WTC11 (cell line): ENCODE measurements around the gene ZNHIT1. TPM values are rescaled to one million over a fixed set of nuclear protein-coding genes. Genes with fewer than 3 reads are reported as not detected.
A peak's percentile ranks its signal among the peaks of the same experiment; 100 is the strongest.

ENCODE experiments used
- ATAC-seq: fragments of 200-7000 bp; cut with Tn5 transposase; 2 replicates; pipeline ENCODE4 v1.10.0; 2021; ENCODE audit warnings: mild to moderate bottlenecking, moderate library complexity
- CTCF ChIA-PET: fragments of 300-600 bp; sonication (Branson Sonifier 250); formaldehyde crosslinking; loops from one replicate; lab custom pipeline; 2021; ENCODE audit warnings: antibody characterized with exemption; lab: Charles Lee
- POLR2A ChIA-PET: fragments of 350-600 bp; sonication (Branson Sonifier 250); formaldehyde crosslinking; loops from one replicate; lab custom pipeline; 2021; ENCODE audit warnings: antibody characterized with exemption; lab: Charles Lee
- DNase-seq: peaks from one replicate; pipeline ENCODE4 v3.0.0; 2021; ENCODE audit warnings: low spot score
- H3K27ac Mint-ChIP-seq: 2 replicates; pipeline ENCODE4 v1.8.0; 2021; ENCODE audit warnings: mixed read lengths
- H3K27me3 Mint-ChIP-seq: 2 replicates; pipeline ENCODE4 v1.8.0; 2021; ENCODE audit warnings: low read depth, mild to moderate bottlenecking, moderate library complexity, mixed read lengths
- H3K36me3 Mint-ChIP-seq: 2 replicates; pipeline ENCODE4 v1.8.0; 2021; ENCODE audit warnings: mixed read lengths
- H3K4me1 Mint-ChIP-seq: 2 replicates; pipeline ENCODE4 v1.8.0; 2022; ENCODE audit warnings: mixed read lengths
- H3K4me3 Mint-ChIP-seq: 2 replicates; pipeline ENCODE4 v1.8.0; 2021; ENCODE audit warnings: mild to moderate bottlenecking, moderate library complexity, mixed read lengths
- H3K9me3 Mint-ChIP-seq: 2 replicates; pipeline ENCODE4 v1.8.0; 2021; ENCODE audit warnings: mixed read lengths
- CBFB ChIP-seq: sonication (generic); formaldehyde crosslinking; IDR thresholded peaks from 2 replicates; pipeline ENCODE4 v1.8.1; 2022; ENCODE audit warnings: mild to moderate bottlenecking, low read depth, missing genetic modification reagents
- CDX4 ChIP-seq: fragments of 250-450 bp; sonication (Bioruptor Pico); IDR thresholded peaks from 2 replicates; pipeline ENCODE4 v1.9.0; 2021; ENCODE audit warnings: moderate library complexity, mild to moderate bottlenecking, inconsistent platforms, borderline replicate concordance
- CTCF ChIP-seq: fragments of 200-600 bp; IDR thresholded peaks from 2 replicates; pipeline ENCODE4 v1.8.0; 2022; ENCODE audit warnings: antibody characterized with exemption
- E2F5 ChIP-seq: sonication (generic); formaldehyde crosslinking; IDR thresholded peaks from 2 replicates; pipeline ENCODE4 v1.8.1; 2022; ENCODE audit warnings: mild to moderate bottlenecking, moderate library complexity, missing genetic modification reagents
- FOXP4 ChIP-seq: sonication (generic); formaldehyde crosslinking; IDR thresholded peaks from 2 replicates; pipeline ENCODE4 v1.8.0; 2022; ENCODE audit warnings: mild to moderate bottlenecking, missing genetic modification reagents
- HMGXB4 ChIP-seq: sonication (generic); formaldehyde crosslinking; IDR thresholded peaks from 2 replicates; pipeline ENCODE4 v1.8.1; 2023; ENCODE audit warnings: mild to moderate bottlenecking, moderate library complexity, missing genetic modification reagents
- IRF1 ChIP-seq: sonication (generic); formaldehyde crosslinking; IDR thresholded peaks from 2 replicates; pipeline ENCODE4 v1.8.0; 2023; ENCODE audit warnings: missing genetic modification reagents
- IRF2 ChIP-seq: sonication (generic); formaldehyde crosslinking; IDR thresholded peaks from 2 replicates; pipeline ENCODE4 v1.8.0; 2022; ENCODE audit warnings: low read depth, missing genetic modification reagents, borderline replicate concordance
- JUN ChIP-seq: sonication (generic); formaldehyde crosslinking; IDR thresholded peaks from 2 replicates; pipeline ENCODE4 v1.8.0; 2023; ENCODE audit warnings: mild to moderate bottlenecking, missing genetic modification reagents
- MLX ChIP-seq: sonication (generic); formaldehyde crosslinking; IDR thresholded peaks from 2 replicates; pipeline ENCODE4 v1.8.1; 2023; ENCODE audit warnings: mild to moderate bottlenecking, missing genetic modification reagents, moderate library complexity
- PRDM15 ChIP-seq: sonication (generic); formaldehyde crosslinking; IDR thresholded peaks from 2 replicates; pipeline ENCODE4 v1.8.0; 2022; ENCODE audit warnings: missing genetic modification reagents
- PREB ChIP-seq: sonication (generic); formaldehyde crosslinking; IDR thresholded peaks from 2 replicates; pipeline ENCODE4 v1.8.1; 2022; ENCODE audit warnings: mild to moderate bottlenecking, missing genetic modification reagents, moderate library complexity, borderline replicate concordance
- TEAD1 ChIP-seq: sonication (generic); formaldehyde crosslinking; IDR thresholded peaks from 2 replicates; pipeline ENCODE4 v1.8.0; 2022; ENCODE audit warnings: mild to moderate bottlenecking, missing genetic modification reagents
- ZNF317 ChIP-seq: sonication (generic); formaldehyde crosslinking; IDR thresholded peaks from 2 replicates; pipeline ENCODE4 v1.8.1; 2023; ENCODE audit warnings: low read depth, mild to moderate bottlenecking, moderate library complexity, missing genetic modification reagents, borderline replicate concordance
- ZNF416 ChIP-seq: fragments of 250-450 bp; sonication (Bioruptor Pico); IDR thresholded peaks from 2 replicates; pipeline ENCODE4 v1.9.0; 2021; ENCODE audit warnings: mild to moderate bottlenecking, inconsistent platforms
- ZNF423 ChIP-seq: fragments of 250-450 bp; sonication (Bioruptor Pico); IDR thresholded peaks from 2 replicates; pipeline ENCODE4 v2.1.2; 2022; ENCODE audit warnings: mild to moderate bottlenecking, moderate library complexity
- total RNA-seq: library from RNA; stranded (reverse); gene quantifications from 3 replicates; pipeline ENCODE4 v1.2.3, GENCODE V29; 2021

Gene ZNHIT1
- total RNA-seq, 1 experiment from 2014 or later, result 63.9 TPM

- TF ChIP-seq PRDM15 (CRISPR knock-in tag) (peak; percentile 45), HMGXB4 (CRISPR knock-in tag) (peak; percentile 83), ZNF416 (CRISPR knock-in tag) (peak; percentile 65; the same call in 1 of the 2 replicates), ZNF317 (CRISPR knock-in tag) (no peak), PREB (CRISPR knock-in tag) (no peak), CTCF (no peak)
Observed at GRCh38 chr7:101217388-101218235, at the start of gene ZNHIT1, which contains the start of gene PLOD3 (continued).

- CTCF ChIA-PET, result interaction anchor here (0.6 to 9.0 kb wide), 17 partner anchors 12 to 1226 kb away, joined by 3 to 103 read pairs (median 4); partner anchors contain the start of genes ACHE and ZNHIT1
- peak overlapping the region; percentile 81 for H3K4me3 Mint-ChIP-seq
- DNase-seq (no peak), ATAC-seq (no peak)
- H3K4me1 Mint-ChIP-seq, result peaks cover 68% of the 10 kb centered on the region
- no peak for TF ChIP-seq ZNF423 (CRISPR knock-in tag)
- TF ChIP-seq IRF2, result no peak
- TF ChIP-seq CBFB (CRISPR knock-in tag), result no peak
- no peak for TF ChIP-seq FOXP4 (CRISPR knock-in tag)
- no peak for TF ChIP-seq IRF1 (CRISPR knock-in tag)
- no peak for TF ChIP-seq MLX (CRISPR knock-in tag)
- TF ChIP-seq JUN (CRISPR knock-in tag), result no peak
- TF ChIP-seq CDX4 (CRISPR knock-in tag), result no peak
- TF ChIP-seq TEAD1, result no peak
- TF ChIP-seq E2F5 (CRISPR knock-in tag), result no peak
- no peak overlapping the region for H3K27ac Mint-ChIP-seq
- POLR2A ChIA-PET, result interaction anchor here (1.2 kb wide), 1 partner anchor 68 kb away, joined by 4 read pairs; no protein-coding TSS in a partner anchor
- H3K9me3 Mint-ChIP-seq, result no peaks in the 10 kb centered on the region
- peaks cover 95% of the 10 kb centered on the region for H3K27me3 Mint-ChIP-seq
- H3K36me3 Mint-ChIP-seq, result no peaks in the 10 kb centered on the region
Observed at GRCh38 chr7:101168412-101169049, 49.4 kb upstream of the ZNHIT1 start.
